Fibroblast of the aortic adventitia (primary cell): ENCODE results near the gene KIAA0513. TPM values are rescaled to one million over a fixed set of nuclear protein-coding genes. Genes with fewer than 3 reads are reported as not detected.

Experiments
- DNase-seq: peaks from one replicate; pipeline ENCODE4 v3.0.0-alpha.2; 2010; ENCODE audit warnings: low read depth
- H3K4me3 ChIP-seq: 2 replicates; pipeline ENCODE4 v1.5.1; 2011; ENCODE audit warnings: low read depth, mild to moderate bottlenecking, control low read depth, low read length, moderate library complexity
- total RNA-seq: library from RNA; depleted of rRNA; stranded (reverse); fragments of >200 nt; gene quantifications from 2 replicates; pipeline ENCODE4 v1.2.3, GENCODE V29; 2012; ENCODE audit warnings: low replicate concordance
- TF ChIP-seq, protein P1 (sequence below): IDR thresholded peaks from 2 replicates; pipeline ENCODE4 v1.5.1; 2011; ENCODE audit warnings: mild to moderate bottlenecking, low read length, control low read depth, inconsistent platforms; ENCODE audit not compliant: insufficient read depth

The KIAA0513 gene
- total RNA-seq, 1 donor = 28.3 TPM

DNA sequence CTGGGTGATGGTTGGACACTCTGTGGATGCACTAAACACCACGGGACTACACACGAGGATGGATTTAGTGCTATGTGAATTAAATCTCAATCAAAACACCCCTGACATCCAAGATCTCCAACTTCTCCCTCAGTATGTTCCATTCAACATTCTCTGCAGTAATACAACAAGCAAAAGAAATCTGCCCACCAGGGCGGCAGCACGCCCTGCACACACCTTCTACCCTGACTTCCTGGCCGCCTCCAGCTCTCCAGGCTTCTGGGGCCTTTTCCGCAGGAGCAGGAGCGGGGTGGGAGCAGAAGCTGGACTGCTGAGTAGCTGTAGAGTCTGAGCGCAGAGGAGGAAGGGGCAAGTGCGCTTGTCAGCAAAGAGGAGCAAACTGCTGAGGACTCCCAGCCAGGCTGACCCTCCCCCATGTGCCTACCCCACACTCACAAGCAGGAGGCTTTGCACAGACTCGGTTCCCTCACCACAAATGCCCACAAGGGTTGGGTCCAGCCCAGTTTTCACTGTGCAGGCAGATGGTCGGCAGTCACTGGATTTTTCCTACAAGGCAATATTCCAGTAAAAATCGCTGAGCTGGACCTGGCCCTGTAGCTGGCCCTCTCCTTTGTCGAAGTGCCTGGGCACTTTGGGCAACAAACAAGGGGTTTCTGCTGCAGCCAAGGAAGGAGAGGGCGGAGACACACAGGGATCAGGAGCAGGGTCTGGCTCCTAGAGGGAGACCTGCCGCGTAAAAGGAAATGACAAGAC lies 39.1 kb upstream of the KIAA0513 start:
- DNase-seq = no peak
- TF ChIP-seq, protein P1, sequence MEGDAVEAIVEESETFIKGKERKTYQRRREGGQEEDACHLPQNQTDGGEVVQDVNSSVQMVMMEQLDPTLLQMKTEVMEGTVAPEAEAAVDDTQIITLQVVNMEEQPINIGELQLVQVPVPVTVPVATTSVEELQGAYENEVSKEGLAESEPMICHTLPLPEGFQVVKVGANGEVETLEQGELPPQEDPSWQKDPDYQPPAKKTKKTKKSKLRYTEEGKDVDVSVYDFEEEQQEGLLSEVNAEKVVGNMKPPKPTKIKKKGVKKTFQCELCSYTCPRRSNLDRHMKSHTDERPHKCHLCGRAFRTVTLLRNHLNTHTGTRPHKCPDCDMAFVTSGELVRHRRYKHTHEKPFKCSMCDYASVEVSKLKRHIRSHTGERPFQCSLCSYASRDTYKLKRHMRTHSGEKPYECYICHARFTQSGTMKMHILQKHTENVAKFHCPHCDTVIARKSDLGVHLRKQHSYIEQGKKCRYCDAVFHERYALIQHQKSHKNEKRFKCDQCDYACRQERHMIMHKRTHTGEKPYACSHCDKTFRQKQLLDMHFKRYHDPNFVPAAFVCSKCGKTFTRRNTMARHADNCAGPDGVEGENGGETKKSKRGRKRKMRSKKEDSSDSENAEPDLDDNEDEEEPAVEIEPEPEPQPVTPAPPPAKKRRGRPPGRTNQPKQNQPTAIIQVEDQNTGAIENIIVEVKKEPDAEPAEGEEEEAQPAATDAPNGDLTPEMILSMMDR = no peak

DNA sequence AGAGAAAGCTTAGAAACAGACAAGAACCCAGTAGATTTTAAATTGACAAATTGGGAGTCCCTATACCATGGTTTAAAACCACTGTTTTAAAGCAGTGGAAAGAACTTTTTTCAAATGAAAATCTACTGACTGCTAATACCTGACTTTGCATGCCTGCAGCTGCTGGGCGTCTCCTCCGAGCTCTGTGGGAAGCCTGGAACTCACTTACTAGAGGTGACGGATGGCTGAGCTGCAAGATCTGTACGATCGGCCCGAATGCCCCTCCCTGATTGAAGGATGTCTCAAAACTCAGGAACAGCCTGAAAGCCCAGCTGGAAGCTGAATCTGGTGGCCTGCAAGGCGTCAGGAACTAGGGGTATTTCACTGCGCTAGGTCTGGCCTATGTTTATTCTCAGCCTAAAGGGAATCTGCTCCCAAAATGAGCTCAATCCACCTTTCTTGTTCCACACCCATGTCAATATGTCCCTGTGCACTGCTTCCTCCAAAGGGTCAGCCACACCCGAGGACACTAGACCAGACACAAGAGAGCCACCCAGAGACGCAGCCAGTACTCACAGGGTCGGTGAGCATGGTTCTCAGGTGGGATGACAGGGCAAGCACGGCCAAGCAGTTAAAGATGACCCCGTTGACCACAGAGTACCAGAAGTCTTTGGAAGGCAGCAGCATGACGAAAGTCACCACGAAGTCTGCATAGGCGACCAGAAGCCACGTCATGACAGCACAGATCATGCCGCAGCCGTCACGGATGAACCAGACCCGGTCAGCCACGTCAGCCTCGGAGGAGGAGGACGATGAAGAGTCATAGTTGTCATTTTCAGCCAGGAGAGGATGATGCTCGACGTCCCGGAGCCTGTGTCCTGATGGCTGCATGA lies 37.6 kb upstream of the KIAA0513 start:
- no peak for DNase-seq
- no peak overlapping the region for H3K4me3 ChIP-seq
- TF ChIP-seq, protein P1 = no peak

More for the DNA sequence above, 39.1 kb upstream of the KIAA0513 start:
- no peak overlapping the region for H3K4me3 ChIP-seq

DNA sequence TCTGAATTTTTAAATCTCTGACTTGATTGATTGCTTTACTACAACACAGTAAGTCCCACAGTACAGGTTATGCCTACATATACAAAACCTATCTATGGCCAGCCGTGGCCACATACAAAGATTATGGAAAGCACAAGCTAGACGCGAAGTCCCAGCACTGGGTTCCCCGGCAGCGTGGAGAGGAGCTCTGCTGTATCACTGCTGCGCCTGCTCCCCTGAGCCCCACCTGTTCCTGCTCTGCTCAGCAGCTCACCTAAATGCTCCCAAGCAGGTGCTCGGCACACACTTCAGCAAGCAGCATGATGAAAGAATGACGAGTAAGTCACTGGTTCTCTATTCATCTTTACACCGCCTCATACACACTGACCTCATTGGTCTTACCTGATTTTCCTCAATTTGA lies 36.8 kb upstream of the KIAA0513 start:
- DNase-seq = no peak
- H3K4me3 ChIP-seq = no peak overlapping the region
- TF ChIP-seq, protein P1 = no peak

DNA sequence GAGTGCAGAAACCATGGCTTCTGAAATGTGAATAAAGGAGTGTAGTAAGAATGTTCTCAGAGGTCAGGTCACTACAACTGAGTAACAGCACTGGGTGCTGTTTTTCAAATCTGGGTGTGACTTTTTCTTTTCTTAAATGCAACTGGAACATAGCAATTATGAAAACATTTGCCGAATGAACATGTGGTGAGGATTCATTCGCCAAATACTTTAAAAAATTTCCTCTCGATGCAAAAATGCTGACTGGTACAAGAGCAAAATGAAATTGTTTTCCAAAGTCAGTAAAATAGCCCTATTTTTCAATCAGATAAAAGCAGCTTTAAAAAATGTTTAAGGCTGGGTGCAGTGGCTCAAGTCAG lies 34.9 kb upstream of the KIAA0513 start:
- no peak overlapping the region for H3K4me3 ChIP-seq
- TF ChIP-seq, protein P1 = no peak
- DNase-seq = peak; percentile 75

DNA sequence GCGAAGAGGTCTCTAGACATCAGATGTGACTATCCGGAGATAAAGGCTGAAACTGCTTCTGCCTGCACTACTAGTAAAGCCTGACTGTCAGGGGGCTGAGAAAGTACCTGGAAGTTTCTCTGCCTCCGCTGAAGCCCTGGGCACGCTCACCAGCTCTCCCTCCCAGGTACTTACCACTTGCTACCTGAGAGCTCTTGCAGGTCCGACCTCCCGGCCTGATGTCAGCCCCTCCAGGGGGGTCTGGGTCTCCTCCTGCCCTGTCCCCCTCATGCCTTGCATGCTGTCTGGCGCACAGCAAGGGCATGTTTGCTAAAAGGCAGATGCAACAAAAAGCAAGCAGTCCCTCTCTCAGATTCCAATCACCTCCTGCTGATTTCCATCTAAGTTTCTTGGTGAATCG lies 33.7 kb upstream of the KIAA0513 start:
- TF ChIP-seq, protein P1 = no peak
- no peak overlapping the region for H3K4me3 ChIP-seq
- DNase-seq = no peak

DNA sequence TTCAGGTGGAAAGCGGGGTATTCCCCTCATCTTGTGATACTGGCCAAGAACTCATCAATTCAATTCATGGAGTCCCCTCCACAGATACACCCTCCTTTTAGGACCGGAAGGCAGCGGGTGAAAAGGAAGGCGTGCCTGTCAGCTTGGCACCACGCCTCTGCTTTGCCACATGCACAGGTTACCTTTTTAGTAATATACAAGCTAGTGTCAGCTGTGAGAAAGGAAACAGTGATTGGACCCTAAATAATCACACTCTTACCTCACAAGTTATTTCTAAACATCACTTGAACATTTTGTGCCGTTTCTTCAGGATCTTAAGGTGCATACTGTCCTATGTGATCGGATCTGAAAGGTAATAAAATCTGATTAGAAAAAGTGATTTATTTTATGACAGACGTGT lies 31.9 kb upstream of the KIAA0513 start:
- DNase-seq = no peak
- no peak overlapping the region for H3K4me3 ChIP-seq
- TF ChIP-seq, protein P1 = no peak
